ENCODE measurements around the gene PROSER3. TPM values are rescaled to one million over a fixed set of nuclear protein-coding genes. Genes with fewer than 3 reads are reported as not detected.

The PROSER3 gene
- total and polyA plus RNA-seq, 9 of the 15 experiments (the other 6 are each of a cell fraction or from before 2014, with no cell fraction given), result 1.0 to 39.5 (median 5.1) TPM

DNA sequence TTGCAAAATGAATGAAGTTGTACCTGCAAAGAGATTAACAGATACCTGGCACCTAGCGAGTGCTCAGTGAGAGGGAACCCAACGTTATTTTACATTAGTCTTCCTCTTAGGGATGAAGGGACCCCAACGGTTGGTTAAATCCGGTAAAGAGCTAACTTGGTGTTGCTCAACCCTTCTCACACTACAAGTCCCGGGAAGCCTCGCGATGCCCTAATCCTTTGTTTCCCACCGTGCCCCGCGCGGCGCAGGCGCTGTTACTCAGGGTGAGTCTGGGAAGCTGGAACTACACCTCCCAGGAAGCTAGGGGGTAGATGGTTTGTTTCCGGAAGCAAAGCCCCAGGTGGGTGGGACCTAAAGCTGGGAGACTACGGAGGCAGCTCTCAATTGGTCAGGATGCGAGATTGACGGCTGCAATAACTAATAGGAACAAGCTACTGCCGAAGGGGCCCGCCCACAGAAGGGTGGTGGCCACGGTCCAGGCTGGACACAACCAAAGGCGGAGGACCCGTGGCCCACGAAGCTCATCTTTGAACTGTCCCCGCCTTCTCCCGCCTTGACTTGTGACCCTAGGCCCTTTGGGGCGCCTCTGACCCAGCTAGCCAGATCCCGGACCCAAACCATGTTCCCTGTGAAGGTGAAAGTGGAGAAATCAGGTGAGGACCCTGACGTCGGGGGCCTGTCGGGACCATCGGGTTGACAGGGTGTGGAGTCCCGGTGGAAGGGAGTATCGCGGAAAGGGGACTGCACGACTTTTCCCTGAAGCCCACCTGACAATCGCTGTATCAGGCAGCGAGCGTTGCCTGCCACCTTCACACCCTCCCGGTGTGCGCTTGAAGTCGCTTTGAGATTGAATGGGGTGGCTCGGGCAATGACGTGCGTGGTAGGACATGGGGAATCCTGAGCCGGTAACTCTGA lies 9.6 kb upstream of the PROSER3 start, which contains the start of gene LIN37:
LIN37 (plus strand) TSS at position 471 of the 915 bp plus-strand sequence; CDS start at position 620, 149 bp downstream.
- under 1% methylated on average over 45 of the region's 45 CpGs for WGBS (ENCODE audit: insufficient coverage, low coverage, missing lambda C conversion rate)
- Histone ChIP-seq H3K9me3 (replicated peaks; ENCODE audit: control insufficient read depth, insufficient read depth, low read depth, low read length) (no peaks in the 10 kb centered on the region), H2AFZ (ENCODE audit: low read depth, low read length) (peak within 1 kb of the TSS; percentile 94), H4K20me1 (replicated peaks; ENCODE audit: control insufficient read depth, insufficient read depth, low read length) (no peaks in the 10 kb centered on the region), H3K9me1 (ENCODE audit: control insufficient read depth, insufficient read depth, low read length) (no peaks in the 10 kb centered on the region), H3K27me3 (ENCODE audit: control insufficient read depth in 2 of 2, insufficient read depth in 2 of 2, low read length in 2 of 2) (no peaks in the 10 kb centered on the region), H3K9ac (ENCODE audit: insufficient read depth in 1 of 2, low read depth in 2 of 2, low read length in 2 of 2) (peak within 1 kb of the TSS; percentile 78 to 96), H3K4me1 (replicated peaks in 1 of 2; ENCODE audit: control insufficient read depth in 2 of 2, insufficient read depth in 2 of 2, low read length in 2 of 2) (peaks cover 18 to 31% of the 10 kb centered on the region in 2 experiments; a peak in 4 of 5 replicates), H3K4me2 (ENCODE audit: insufficient read depth, low read length) (peak within 1 kb of the TSS; percentile 96), H3K27ac (ENCODE audit: extremely low read depth, low read depth, low read length) (peak within 1 kb of the TSS; percentile 68), H3K36me3 (ENCODE audit: control insufficient read depth, insufficient read depth, low read length) (peaks cover 21% of the 10 kb centered on the region; the same call in 1 of the 3 replicates), H3K79me2 (ENCODE audit: control insufficient read depth, insufficient read depth, low read length) (peaks cover 16% of the 10 kb centered on the region), H3K4me3 (peak within 1 kb of the TSS; percentile 82)
- ATAC-seq, result peak; percentile 90
- CTCF ChIA-PET (ENCODE audit: low intra/inter-chr PET ratio), result no interaction called here
- peak; percentile 100 for FAIRE-seq
- BruUV-seq (replicated peaks), result TSS peak; percentile 47
- DNase-seq (ENCODE audit: extremely low read depth in 1 of 4, low spot score in 3 of 4), result peak; percentile 88 to 99 (median 93)
- intact Hi-C loops (cut with micrococcal nuclease), result loop anchor here (10.0 kb wide), 1 partner anchor 104 kb away; the partner anchor contains the start of genes COX6B1 and ETV2
- POLR2A ChIA-PET, result interaction anchor here (0.6 to 2.5 kb wide), 11 partner anchors 9 to 1902 kb away, joined by 3 to 12 read pairs (median 4); partner anchors contain the start of genes HSPB6 and PROSER3
- in situ Hi-C loops (cut with MboI), result no loop called here
- TF ChIP-seq ZNF830 (CRISPR knock-in tag; IDR thresholded peaks at IDR 0.05) (no peak), TOE1 (IDR thresholded peaks at IDR 0.05; ENCODE audit: borderline replicate concordance) (peak; percentile 64; the same call in 1 of the 2 replicates), TOE1 (CRISPR knock-in tag; IDR thresholded peaks at IDR 0.05; ENCODE audit: borderline replicate concordance, low read depth) (no peak), EGR1 (conservative IDR thresholded peaks at IDR 0.05) (peak; percentile 34; the same call in 1 of the 2 replicates), PPARD (CRISPR knock-in tag; IDR thresholded peaks at IDR 0.05) (no peak), PTBP1 (IDR thresholded peaks at IDR 0.05; ENCODE audit: low read depth, low read length) (no peak), MNT (conservative IDR thresholded peaks at IDR 0.05) (peak; percentile 76 to 86), EP400 (IDR thresholded peaks at IDR 0.05) (peak; percentile 9; the same call in 1 of the 2 replicates), ZBTB7A (IDR thresholded peaks at IDR 0.05; ENCODE audit: borderline replicate concordance, control insufficient read depth, low read depth, low read length) (peak; percentile 49; the same call in 1 of the 2 replicates), ZNF347 (CRISPR knock-in tag; IDR thresholded peaks at IDR 0.05; ENCODE audit: low read depth) (no peak), NFYB (IDR thresholded peaks at IDR 0.05; ENCODE audit: extremely low read depth, insufficient read length) (peak; percentile 77), PTTG1 (tag; IDR thresholded peaks at IDR 0.05; ENCODE audit: low read depth) (no peak), CXXC5 (CRISPR knock-in tag; IDR thresholded peaks at IDR 0.05) (peak; percentile 37; the same call in 1 of the 2 replicates), CBX5 (IDR thresholded peaks at IDR 0.05; ENCODE audit: borderline replicate concordance, low read depth) (no peak), ELF4 (CRISPR knock-in tag; IDR thresholded peaks at IDR 0.05) (0 out of 2 replicates have a peak, but pooled peaks have one; percentile 57), POU5F1 (IDR thresholded peaks at IDR 0.05; ENCODE audit: borderline replicate concordance, low read depth, low read length, partially characterized antibody) (peak; percentile 84), MEIS2 (IDR thresholded peaks at IDR 0.05; ENCODE audit: partially characterized antibody) (peak; percentile 46)
- TF ChIP-seq, protein P1, sequence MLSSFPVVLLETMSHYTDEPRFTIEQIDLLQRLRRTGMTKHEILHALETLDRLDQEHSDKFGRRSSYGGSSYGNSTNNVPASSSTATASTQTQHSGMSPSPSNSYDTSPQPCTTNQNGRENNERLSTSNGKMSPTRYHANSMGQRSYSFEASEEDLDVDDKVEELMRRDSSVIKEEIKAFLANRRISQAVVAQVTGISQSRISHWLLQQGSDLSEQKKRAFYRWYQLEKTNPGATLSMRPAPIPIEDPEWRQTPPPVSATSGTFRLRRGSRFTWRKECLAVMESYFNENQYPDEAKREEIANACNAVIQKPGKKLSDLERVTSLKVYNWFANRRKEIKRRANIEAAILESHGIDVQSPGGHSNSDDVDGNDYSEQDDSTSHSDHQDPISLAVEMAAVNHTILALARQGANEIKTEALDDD (IDR thresholded peaks at IDR 0.05), result peak; percentile 87

Measured in K562 (cell line).